PC-9 (cell line): ENCODE data around the gene CELA3B. TPM values are rescaled to one million over a fixed set of nuclear protein-coding genes. Genes with fewer than 3 reads are reported as not detected.
"Not testable (repeated sequence)": the region's sequence is repeated elsewhere in the genome, so short reads cannot be mapped to it uniquely, and the experiment has no call there.

Experiments
- BruUV-seq: library from RNA; stranded (reverse); fragments of 400-500 nt; replicated peaks from 2 replicates; lab custom pipeline; 2021; lab: Mats Ljungman, UMichigan
- CTCF ChIA-PET: fragments of 300-600 bp; sonication (Branson Sonifier 250); formaldehyde crosslinking; loops from one replicate; lab custom pipeline; 2022; ENCODE audit warnings: antibody characterized with exemption; lab: Charles Lee
- POLR2A ChIA-PET: fragments of 300-600 bp; sonication (Branson Sonifier 250); formaldehyde crosslinking; loops from one replicate; lab custom pipeline; 2022; ENCODE audit warnings: antibody characterized with exemption; ENCODE audit not compliant: unreplicated experiment; lab: Charles Lee
- DNase-seq, 2 experiments: peaks; one replicate each; pipeline versions ENCODE4 v3.0.0 to v3.0.0-alpha.2; 2015 to 2022; ENCODE audit warnings: mixed read lengths in 1 of 2
- H2AFZ ChIP-seq: fragments of 200-600 bp; sonication (generic); 2 replicates; pipeline ENCODE4 v1.8.1; 2017; ENCODE audit warnings: antibody characterized with exemption
- H3F3A ChIP-seq: fragments of 200-600 bp; sonication (generic); 2 replicates; pipeline ENCODE4 v1.8.1; 2017; ENCODE audit warnings: antibody characterized with exemption, mild to moderate bottlenecking, low read depth; ENCODE audit not compliant: insufficient read depth
- H3K27ac ChIP-seq: fragments of 200-600 bp; sonication (generic); 2 replicates; pipeline ENCODE4 v1.6.1; 2016; ENCODE audit warnings: mixed run types
- H3K27me3 ChIP-seq: fragments of 200-600 bp; sonication (generic); 2 replicates; pipeline ENCODE4 v1.6.1; 2016; ENCODE audit warnings: low read depth, mixed run types; ENCODE audit not compliant: insufficient read depth
- H3K36me3 ChIP-seq: fragments of 200-600 bp; sonication (generic); 2 replicates; pipeline ENCODE4 v1.6.1; 2016; ENCODE audit warnings: low read depth, mixed run types
- H3K4me1 ChIP-seq: fragments of 200-600 bp; sonication (generic); replicated peaks from 2 replicates; pipeline ENCODE4 v1.6.1; 2016; ENCODE audit warnings: mixed run types; ENCODE audit not compliant: insufficient read depth
- H3K4me2 ChIP-seq: fragments of 200-600 bp; sonication (generic); 2 replicates; pipeline ENCODE4 v1.6.1; 2017; ENCODE audit warnings: mixed run types
- H3K4me3 ChIP-seq: fragments of 200-600 bp; sonication (generic); 2 replicates; pipeline ENCODE4 v1.6.1; 2016; ENCODE audit warnings: mixed run types
- H3K79me2 ChIP-seq: fragments of 200-600 bp; sonication (generic); 2 replicates; pipeline ENCODE4 v1.6.1; 2017; ENCODE audit warnings: low read depth, mixed run types
- H3K9me2 ChIP-seq: fragments of 200-600 bp; sonication (generic); 2 replicates; pipeline ENCODE4 v1.8.1; 2017; ENCODE audit warnings: mild to moderate bottlenecking; ENCODE audit not compliant: insufficient read depth
- H3K9me3 ChIP-seq: fragments of 200-600 bp; sonication (generic); 2 replicates; pipeline ENCODE4 v1.8.1; 2016; ENCODE audit warnings: low read depth; ENCODE audit not compliant: insufficient read depth
- H4K20me1 ChIP-seq: fragments of 200-600 bp; sonication (generic); 2 replicates; pipeline ENCODE4 v1.8.1; 2017; ENCODE audit not compliant: insufficient read depth
- intact Hi-C: fragments of 100-400 bp; cut with micrococcal nuclease; formaldehyde crosslinking; loops from one replicate; pipeline ENCODE4 v1.10.0; 2022; ENCODE audit not compliant: unreplicated experiment
- total RNA-seq: library from RNA; stranded (reverse); gene quantifications from 2 replicates; pipeline ENCODE4 v1.2.3, GENCODE V29; 2021

CELA3B gene
- total RNA-seq, 1 experiment from 2014 or later, result not detected

- POLR2A ChIA-PET, H3K4me2 ChIP-seq, H3K27ac ChIP-seq, H3K79me2 ChIP-seq, H4K20me1 ChIP-seq, H3K4me3 ChIP-seq, BruUV-seq, H3K27me3 ChIP-seq, intact Hi-C loops, H3K9me3 ChIP-seq, DNase-seq, H3K9me2 ChIP-seq, H2AFZ ChIP-seq, H3F3A ChIP-seq, H3K36me3 ChIP-seq: not testable (repeated sequence)
- H3K4me1 ChIP-seq, result peaks cover 10% of the 10 kb centered on the region
- CTCF ChIA-PET, result interaction anchor here (0.7 kb wide), 1 partner anchor 1322 kb away, joined by 6 read pairs; no protein-coding TSS in a partner anchor
These were observed 17.9 kb downstream of the CELA3B start for GRCh38 chr1:21994716-21995115.

GRCh38 chr1:21996663-21996970 lies 19.8 kb downstream of the CELA3B start:
- H3K27ac ChIP-seq, BruUV-seq: not testable (repeated sequence)

GRCh38 chr1:21997891-21998623 lies 21.2 kb downstream of the CELA3B start:
- H2AFZ ChIP-seq, H3K9me2 ChIP-seq, H3F3A ChIP-seq, H3K27me3 ChIP-seq, H4K20me1 ChIP-seq, POLR2A ChIA-PET, intact Hi-C loops, H3K79me2 ChIP-seq, H3K36me3 ChIP-seq, H3K4me3 ChIP-seq, BruUV-seq, H3K9me3 ChIP-seq: not testable (repeated sequence)
- DNase-seq, result peak in 1 of 2 experiments; percentile 78
- Histone ChIP-seq H3K4me2 (0 out of 2 replicates have a peak overlapping the region, but pooled peaks have one; percentile 10), H3K27ac (peak overlapping the region; percentile 57), H3K4me1 (peaks cover 10% of the 10 kb centered on the region)
- CTCF ChIA-PET, result interaction anchor here (0.7 kb wide), 1 partner anchor 289 kb away, joined by 5 read pairs; no protein-coding TSS in a partner anchor

More at GRCh38 chr1:21996663-21996970, 19.8 kb downstream of the CELA3B start:
- POLR2A ChIA-PET, intact Hi-C loops, H3K36me3 ChIP-seq, H2AFZ ChIP-seq, H4K20me1 ChIP-seq, H3K9me2 ChIP-seq, CTCF ChIA-PET, H3K4me2 ChIP-seq, H3K9me3 ChIP-seq, H3F3A ChIP-seq, H3K4me3 ChIP-seq, H3K27me3 ChIP-seq, DNase-seq, H3K79me2 ChIP-seq: not testable (repeated sequence)
- H3K4me1 ChIP-seq, result peaks cover 10% of the 10 kb centered on the region

GRCh38 chr1:21998624-21999294 lies 21.9 kb downstream of the CELA3B start:
- H3F3A ChIP-seq, BruUV-seq, H3K9me2 ChIP-seq, H3K4me3 ChIP-seq, intact Hi-C loops, H3K27ac ChIP-seq, H3K79me2 ChIP-seq, H2AFZ ChIP-seq, H3K36me3 ChIP-seq, H4K20me1 ChIP-seq, H3K4me2 ChIP-seq, POLR2A ChIA-PET, CTCF ChIA-PET, DNase-seq, H3K9me3 ChIP-seq, H3K27me3 ChIP-seq: not testable (repeated sequence)
- H3K4me1 ChIP-seq, result peaks cover 10% of the 10 kb centered on the region

GRCh38 chr1:21999645-22000044 lies 22.8 kb downstream of the CELA3B start:
- CTCF ChIA-PET, H3K4me3 ChIP-seq, H3F3A ChIP-seq, H3K4me2 ChIP-seq, H3K36me3 ChIP-seq, H3K27ac ChIP-seq, H2AFZ ChIP-seq, DNase-seq, POLR2A ChIA-PET, H4K20me1 ChIP-seq, H3K9me2 ChIP-seq, intact Hi-C loops, H3K9me3 ChIP-seq, H3K27me3 ChIP-seq, H3K79me2 ChIP-seq, BruUV-seq: not testable (repeated sequence)
- H3K4me1 ChIP-seq, result peaks cover 10% of the 10 kb centered on the region
